ENCODE results near the gene FES. TPM values are rescaled to one million over a fixed set of nuclear protein-coding genes. Genes with fewer than 3 reads are reported as not detected.

The FES gene
- total RNA-seq, 1 experiment from 2014 or later, result 6.7 TPM

DNA sequence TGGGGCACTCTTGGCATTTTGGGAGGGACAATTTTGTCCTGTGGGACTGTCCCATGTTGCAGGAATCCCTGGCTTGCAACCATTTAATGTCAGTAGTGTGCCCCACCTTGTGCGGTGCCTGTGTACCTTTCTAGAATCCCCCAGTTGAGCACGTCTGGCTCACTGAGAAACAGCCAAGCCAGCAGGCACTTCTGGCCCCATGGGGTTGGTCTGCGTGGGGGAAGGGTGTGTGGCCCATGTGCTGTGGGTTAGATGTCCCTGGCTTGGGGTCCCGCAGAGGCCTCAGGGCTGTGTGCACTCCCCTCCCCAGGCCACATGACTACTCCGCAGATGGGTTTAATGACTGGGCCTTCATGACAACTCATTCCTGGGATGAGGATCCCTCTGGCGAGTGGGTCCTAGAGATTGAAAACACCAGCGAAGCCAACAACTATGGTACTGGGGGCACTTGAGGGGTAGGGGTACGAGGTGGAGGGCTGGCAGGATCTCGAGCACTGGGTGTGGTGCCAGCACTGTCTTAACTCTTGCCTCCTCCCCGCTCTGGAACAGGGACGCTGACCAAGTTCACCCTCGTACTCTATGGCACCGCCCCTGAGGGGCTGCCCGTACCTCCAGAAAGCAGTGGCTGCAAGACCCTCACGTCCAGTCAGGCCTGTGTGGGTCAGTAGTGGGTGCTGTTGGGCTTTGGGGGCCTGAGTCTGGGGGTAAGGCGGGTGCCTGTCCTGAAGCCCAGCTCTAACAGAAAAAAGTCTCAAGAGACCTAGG is 3.7 kb upstream of the FES start:
- no peak overlapping the region for H3K4ac ChIP-seq (ENCODE audit: low read depth, low read length)
- no peak overlapping the region for H3K4me2 ChIP-seq (ENCODE audit: insufficient read depth, insufficient read length, low read length)

More for the DNA sequence above, 3.7 kb upstream of the FES start:
- no peak overlapping the region for H4K8ac ChIP-seq (replicated peaks; ENCODE audit: insufficient read length, low read depth, low read length)
- no peak overlapping the region for H4K91ac ChIP-seq (ENCODE audit: insufficient read length, low read depth, low read length)
- no peak overlapping the region for H3K27ac Mint-ChIP-seq
- H3K79me1 ChIP-seq (ENCODE audit: insufficient read depth, low read depth, low read length, poor library complexity, severe bottlenecking), result no peaks in the 10 kb centered on the region
- H2BK120ac ChIP-seq (ENCODE audit: low read depth, low read length, poor library complexity, severe bottlenecking), result no peak overlapping the region
- no peak overlapping the region for H2BK20ac ChIP-seq (ENCODE audit: low read depth, low read length, poor library complexity, severe bottlenecking)
- H3K27me3 ChIP-seq (ENCODE audit: insufficient read depth, low read length), result no peaks in the 10 kb centered on the region
- H2BK5ac ChIP-seq (ENCODE audit: insufficient read length, low read length), result no peak overlapping the region
- H3K4me1 Mint-ChIP-seq, result peaks cover 10 to 16% of the 10 kb centered on the region in 2 experiments
- H3K56ac ChIP-seq (ENCODE audit: insufficient read length, low read depth, low read length), result no peak overlapping the region
- H2BK15ac ChIP-seq (ENCODE audit: low read depth, low read length), result no peak overlapping the region
- peaks cover 20 to 44% (median 33%) of the 10 kb centered on the region in 3 experiments; a peak in 6 of 7 replicates for H3K36me3 Mint-ChIP-seq (ENCODE audit: insufficient read depth in 1 of 3, low read depth in 3 of 3)
- no peaks in the 10 kb centered on the region for H3K9me3 Mint-ChIP-seq
- no peaks in the 10 kb centered on the region for H3K27me3 Mint-ChIP-seq (ENCODE audit: low read depth)
- H3K79me2 ChIP-seq (ENCODE audit: insufficient read depth, low read length), result no peaks in the 10 kb centered on the region
- no peak overlapping the region for H3K9ac ChIP-seq (ENCODE audit: extremely low read depth, insufficient read length, low read length)
- no peak overlapping the region for H3K4me3 Mint-ChIP-seq
- H3K18ac ChIP-seq (ENCODE audit: insufficient read length, low read depth, low read length), result no peak overlapping the region
- no CpG with 5 or more reads among the region's 16 CpGs for WGBS (ENCODE audit: extremely low coverage, insufficient read length, low lambda C conversion rate)
- no peak overlapping the region for H3T11ph ChIP-seq (ENCODE audit: low read length)
- no peak overlapping the region for H2AK5ac ChIP-seq (ENCODE audit: insufficient read length, low read length)
- no peak overlapping the region for H2AFZ ChIP-seq (ENCODE audit: low read length)
- no peak overlapping the region for H3K23ac ChIP-seq (ENCODE audit: insufficient read length, low read depth, low read length)
- H3K4me1 ChIP-seq (ENCODE audit: insufficient read depth, low read length), result no peaks in the 10 kb centered on the region
- H3K9me3 ChIP-seq (ENCODE audit: control insufficient read depth, low read depth, low read length), result no peaks in the 10 kb centered on the region
- no peak overlapping the region for H3K14ac ChIP-seq (ENCODE audit: insufficient read depth, low read length)
- peaks cover 7% of the 10 kb centered on the region for H3K23me2 ChIP-seq (ENCODE audit: insufficient read length, low read depth, low read length, poor library complexity, severe bottlenecking)
- TF ChIP-seq, protein P1, sequence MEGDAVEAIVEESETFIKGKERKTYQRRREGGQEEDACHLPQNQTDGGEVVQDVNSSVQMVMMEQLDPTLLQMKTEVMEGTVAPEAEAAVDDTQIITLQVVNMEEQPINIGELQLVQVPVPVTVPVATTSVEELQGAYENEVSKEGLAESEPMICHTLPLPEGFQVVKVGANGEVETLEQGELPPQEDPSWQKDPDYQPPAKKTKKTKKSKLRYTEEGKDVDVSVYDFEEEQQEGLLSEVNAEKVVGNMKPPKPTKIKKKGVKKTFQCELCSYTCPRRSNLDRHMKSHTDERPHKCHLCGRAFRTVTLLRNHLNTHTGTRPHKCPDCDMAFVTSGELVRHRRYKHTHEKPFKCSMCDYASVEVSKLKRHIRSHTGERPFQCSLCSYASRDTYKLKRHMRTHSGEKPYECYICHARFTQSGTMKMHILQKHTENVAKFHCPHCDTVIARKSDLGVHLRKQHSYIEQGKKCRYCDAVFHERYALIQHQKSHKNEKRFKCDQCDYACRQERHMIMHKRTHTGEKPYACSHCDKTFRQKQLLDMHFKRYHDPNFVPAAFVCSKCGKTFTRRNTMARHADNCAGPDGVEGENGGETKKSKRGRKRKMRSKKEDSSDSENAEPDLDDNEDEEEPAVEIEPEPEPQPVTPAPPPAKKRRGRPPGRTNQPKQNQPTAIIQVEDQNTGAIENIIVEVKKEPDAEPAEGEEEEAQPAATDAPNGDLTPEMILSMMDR (conservative IDR thresholded peaks at IDR 0.05), result no peak
- H3K27ac ChIP-seq (ENCODE audit: insufficient read length, low read depth, low read length), result no peak overlapping the region
- no peak overlapping the region for H4K5ac ChIP-seq (ENCODE audit: insufficient read length, low read depth, low read length)
- DNase-seq, result no peak
- H2BK12ac ChIP-seq (ENCODE audit: insufficient read length, low read depth, low read length), result no peak overlapping the region
- H4K20me1 ChIP-seq (ENCODE audit: control insufficient read depth, insufficient read depth, insufficient read length), result no peaks in the 10 kb centered on the region

Data from H9 (cell line).